Stimulated activated naive CD4-positive, alpha-beta T cell (primary cell): ENCODE data around the gene AVPR2.

ENCODE experiments used
- DNase-seq, 6 experiments: peaks; one replicate each; lab custom pipeline; 2025; lab: John Stamatoyannopoulos, UW

AVPR2 gene

DNA sequence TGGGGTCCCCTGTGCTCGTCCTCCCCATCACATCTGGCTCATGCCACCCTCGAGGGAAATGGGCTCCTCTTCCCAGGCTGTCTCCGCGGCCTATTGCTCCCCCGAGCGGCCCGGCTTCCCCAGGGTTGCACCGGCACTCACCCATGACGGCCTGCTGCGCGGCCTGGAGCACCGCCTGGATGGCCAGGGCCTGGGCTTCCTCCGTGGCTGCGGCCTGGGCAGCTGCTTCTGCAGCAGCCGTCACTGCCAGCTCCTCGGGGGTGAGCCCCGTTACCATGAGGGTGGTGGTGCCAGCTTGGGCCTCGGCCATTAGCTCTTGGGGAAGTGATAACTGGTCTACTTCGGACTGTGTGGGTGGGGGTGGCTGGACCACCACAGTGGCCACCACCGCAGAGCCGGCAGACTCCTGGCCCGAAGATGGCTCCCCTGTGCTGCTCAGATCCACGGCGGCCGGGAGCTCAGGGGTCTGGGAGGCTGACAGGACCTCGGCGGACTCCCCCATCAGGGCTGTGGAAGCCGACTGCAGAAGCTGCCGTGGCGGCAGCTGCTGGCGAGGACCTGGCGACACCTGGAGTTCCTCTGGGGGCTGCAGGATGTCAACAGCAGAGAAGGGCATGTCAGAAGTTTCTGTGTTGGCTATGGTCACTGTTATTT, 48.0 kb downstream of the AVPR2 start:
- DNase-seq = no peak

DNA sequence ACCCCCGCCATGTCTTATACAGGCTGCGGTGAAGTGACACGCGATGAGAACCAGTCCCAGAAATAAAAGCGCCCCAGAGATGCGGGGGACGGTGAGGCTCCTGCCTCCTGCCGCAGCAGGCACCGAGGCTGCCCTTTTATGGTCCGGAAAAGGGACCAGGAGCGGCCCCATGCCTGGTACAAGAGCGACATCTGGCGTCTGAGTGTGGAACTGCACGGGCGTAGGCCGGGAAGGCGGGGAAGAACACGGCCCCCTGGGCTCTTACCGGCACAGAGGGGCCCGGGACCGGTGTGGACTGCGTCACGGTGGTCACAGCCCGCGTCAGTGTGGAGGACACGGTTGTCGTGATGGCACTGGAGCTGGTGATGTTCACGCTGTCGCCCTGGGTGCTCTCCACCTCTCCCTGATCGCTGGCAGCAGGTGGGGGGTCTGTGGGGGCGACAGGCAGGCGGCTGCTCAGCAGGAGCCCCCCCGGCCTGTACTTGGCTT, 48.9 kb downstream of the AVPR2 start:
- DNase-seq = peak; percentile 48 to 84 (median 72)

DNA sequence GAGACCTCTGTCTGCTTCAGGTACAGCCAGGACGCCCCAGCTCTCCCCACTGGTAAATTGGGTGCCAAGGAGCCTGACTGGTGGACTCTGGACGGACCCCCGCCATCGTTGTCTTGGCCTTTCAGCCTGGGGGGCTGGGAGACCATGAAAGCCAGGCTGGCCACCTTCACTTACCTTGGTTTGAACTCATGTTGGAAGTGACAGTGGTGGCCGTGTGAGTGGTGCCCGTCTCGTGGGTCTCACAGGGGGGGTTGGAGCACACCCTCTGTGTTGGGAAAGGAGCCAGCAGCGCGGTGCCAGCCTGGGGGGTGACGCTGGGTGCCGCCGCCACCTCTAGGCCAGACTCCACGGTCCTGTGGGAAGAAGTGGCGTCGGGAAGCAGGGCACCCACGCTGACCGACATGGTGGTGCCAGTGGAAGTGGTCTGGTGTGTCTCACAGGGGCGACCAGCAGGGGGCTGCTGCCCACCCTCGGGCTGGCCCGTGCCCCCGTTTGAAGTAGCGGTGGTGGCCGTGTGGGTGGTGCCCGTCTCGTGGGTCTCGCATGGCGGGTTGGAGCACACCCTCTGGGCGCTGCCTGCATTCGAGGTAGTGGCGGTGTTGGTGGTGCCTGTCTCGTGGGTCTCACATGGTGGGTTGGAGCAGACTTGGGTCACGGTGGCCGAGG, 49.6 kb downstream of the AVPR2 start:
- no peak for DNase-seq

DNA sequence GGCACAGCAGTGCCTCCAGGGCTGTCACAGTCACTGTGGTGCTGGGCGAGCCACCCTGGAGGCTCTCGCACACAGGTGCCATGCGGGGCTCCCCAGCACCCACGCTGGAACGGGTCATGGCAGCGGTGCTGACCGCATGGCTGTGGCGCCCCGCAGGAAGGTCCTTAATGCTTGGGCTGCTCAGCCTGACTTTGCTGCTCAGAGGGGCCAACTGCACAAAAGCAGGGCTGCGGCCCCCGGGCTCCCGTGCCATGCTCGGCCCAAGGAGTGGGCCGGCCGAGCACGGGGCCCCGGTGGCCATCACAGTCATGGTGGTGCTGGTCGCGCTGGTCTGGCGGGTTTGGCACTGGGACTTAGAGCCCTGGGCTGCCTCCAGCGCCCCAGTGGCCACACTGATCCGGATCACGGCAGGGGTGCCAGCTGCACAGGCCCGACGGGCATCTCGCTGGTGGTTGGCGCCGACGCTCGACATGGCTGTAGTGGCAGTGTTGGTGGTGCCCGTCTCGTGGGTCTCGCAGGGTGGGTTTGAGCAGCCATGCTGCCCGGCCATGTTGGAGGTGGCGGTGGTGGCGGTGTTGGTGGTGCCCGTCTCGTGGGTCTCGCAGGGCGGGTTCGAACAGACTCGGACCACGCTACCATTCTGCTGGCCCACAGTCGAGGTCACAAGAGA, 50.2 kb downstream of the AVPR2 start:
- DNase-seq = no peak

DNA sequence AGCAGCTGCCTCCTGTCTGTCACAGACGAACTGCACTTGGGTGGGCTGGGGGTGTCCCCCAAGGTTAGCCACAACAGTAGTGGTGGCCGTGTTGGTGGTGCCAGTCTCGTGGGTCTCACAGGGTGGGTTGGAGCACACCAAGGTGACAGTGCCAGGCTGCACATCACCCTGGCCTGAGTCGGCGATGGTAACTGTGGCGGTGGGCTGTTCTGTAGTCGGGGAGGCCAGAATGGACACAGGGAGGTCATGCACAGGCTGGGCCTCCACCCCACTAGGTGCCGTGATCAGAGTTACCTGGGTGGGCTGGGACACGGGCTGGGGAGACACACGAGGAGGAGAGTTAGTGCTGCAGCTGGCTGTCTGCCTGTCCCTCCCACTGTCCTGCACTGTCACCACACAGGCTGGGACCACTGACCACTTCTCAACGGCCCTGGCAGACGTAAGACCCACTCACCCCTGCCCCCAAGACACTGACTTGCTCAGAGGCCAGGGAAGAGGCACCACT, 50.8 kb downstream of the AVPR2 start:
- DNase-seq = no peak

DNA sequence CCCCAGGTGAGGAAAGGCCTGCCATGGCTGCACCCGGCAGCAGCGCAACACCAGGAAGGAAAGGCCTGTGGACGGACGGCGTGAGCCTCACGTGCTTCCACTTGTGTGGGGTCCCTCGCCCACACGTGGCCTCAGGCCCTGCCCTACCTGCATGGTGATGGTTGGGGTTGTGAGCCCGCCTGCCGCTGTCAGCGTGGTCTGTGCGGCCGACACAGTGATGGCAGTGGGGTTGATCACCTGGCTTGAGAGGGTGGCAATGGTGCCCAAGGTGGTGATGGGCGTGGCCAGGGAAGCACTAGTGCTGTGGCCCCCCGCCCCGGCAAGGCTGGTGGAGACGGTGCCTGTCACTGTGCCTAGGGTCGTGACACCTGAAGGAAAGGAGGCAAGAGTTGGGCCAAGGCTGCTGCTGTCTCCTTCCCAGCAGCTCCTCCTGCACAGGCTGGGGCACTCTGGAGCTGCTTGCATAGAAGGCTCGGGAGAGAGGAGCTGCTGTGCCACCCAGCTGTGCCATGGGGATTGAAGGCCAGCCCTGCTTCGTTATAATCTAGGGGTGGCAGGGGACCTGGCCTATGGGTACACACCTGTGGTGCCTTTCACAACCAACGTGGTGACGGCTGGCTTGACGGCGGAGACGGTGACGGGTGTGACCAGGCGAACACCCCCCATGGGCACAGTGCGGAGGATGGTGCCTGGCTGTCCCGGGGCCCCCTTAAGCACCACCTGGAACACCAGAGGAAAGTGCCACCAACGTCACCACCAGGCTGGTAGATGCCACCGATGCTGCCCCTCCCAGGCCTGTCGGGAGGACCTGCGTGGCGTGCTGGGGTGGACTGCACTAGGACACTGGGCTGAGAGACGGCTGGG, 51.8 kb downstream of the AVPR2 start:
- DNase-seq = no peak
